Endothelial cell of umbilical vein (primary cell): Measurements from ENCODE around the gene PLS1. TPM values are rescaled to one million over a fixed set of nuclear protein-coding genes. Genes with fewer than 3 reads are reported as not detected.

Experiments
- BruUV-seq: library from RNA; stranded (reverse); fragments of 400-500 nt; replicated peaks from 2 replicates; lab custom pipeline; 2021; lab: Mats Ljungman, UMichigan
- CTCF ChIA-PET: fragments of 300-600, 350-600 bp; sonication (Branson Sonifier 250); formaldehyde crosslinking; loops from one replicate; lab custom pipeline; 2021; ENCODE audit warnings: antibody characterized with exemption, inconsistent platforms; lab: Charles Lee
- POLR2A ChIA-PET: fragments of 300-600, 350-600 bp; sonication (Branson Sonifier 250); formaldehyde crosslinking; loops from one replicate; lab custom pipeline; 2021; ENCODE audit warnings: antibody characterized with exemption, inconsistent platforms; lab: Charles Lee
- DNase-seq: peaks from one replicate; pipeline ENCODE4 v3.0.0-alpha.2; 2011; ENCODE audit warnings: low read depth, low spot score
- FAIRE-seq: peaks from 2 replicates; lab custom pipeline; 2011; peaks lifted over from hg19 to GRCh38; lab: Jason Lieb, UNC
- H2AFZ ChIP-seq: 2 replicates; pipeline ENCODE4 v1.6.0; 2012; ENCODE audit warnings: low read depth, low read length, control low read depth, inconsistent platforms
- H3K27ac ChIP-seq: 2 replicates; pipeline ENCODE4 v1.5.1; 2011; ENCODE audit warnings: low read depth, mild to moderate bottlenecking, control low read depth, low read length, moderate library complexity; ENCODE audit not compliant: insufficient read depth
- H3K27me3 ChIP-seq, 2 experiments: 2 replicates each; pipeline versions ENCODE4 v1.6.0 to v1.6.1; 2011; ENCODE audit warnings: low read length in 2 of 2, mixed read lengths in 1 of 2; ENCODE audit not compliant: control insufficient read depth in 2 of 2, insufficient read depth in 2 of 2
- H3K36me3 ChIP-seq, 2 experiments: 2 replicates in 1 of 2; 3 replicates in 1 of 2; pipeline ENCODE4 v1.5.1; 2011; ENCODE audit warnings: low read length in 2 of 2, mild to moderate bottlenecking in 1 of 2, moderate library complexity in 1 of 2; ENCODE audit not compliant: control insufficient read depth in 2 of 2, insufficient read depth in 2 of 2; ENCODE audit errors: extremely low read depth in 1 of 2
- H3K4me1 ChIP-seq: 3 replicates; pipeline ENCODE4 v1.5.1; 2011; ENCODE audit warnings: mild to moderate bottlenecking, low read length; ENCODE audit not compliant: control insufficient read depth, insufficient read depth; ENCODE audit errors: extremely low read depth
- H3K4me2 ChIP-seq: 2 replicates; pipeline ENCODE4 v1.6.1; 2011; ENCODE audit warnings: low read length, control low read depth, mixed read lengths; ENCODE audit not compliant: insufficient read depth
- H3K4me3 ChIP-seq, 3 experiments: fragments of 200-600 bp in 1 of 3; sonication (generic), shearing (Covaris generic) in 1 of 3; replicated peaks in 1 of 3; 2 replicates each; pipeline ENCODE4 v1.5.1; 2011 to 2016; ENCODE audit warnings: control low read depth in 3 of 3, low read length in 3 of 3, mild to moderate bottlenecking in 2 of 3, inconsistent platforms in 1 of 3, low read depth in 1 of 3, moderate library complexity in 1 of 3; ENCODE audit not compliant: insufficient read depth in 1 of 3
- H3K79me2 ChIP-seq: 2 replicates; pipeline ENCODE4 v1.6.0; 2012; ENCODE audit warnings: low read length, inconsistent platforms; ENCODE audit not compliant: control insufficient read depth, insufficient read depth
- H3K9ac ChIP-seq: replicated peaks from 2 replicates; pipeline ENCODE3; 2011; ENCODE audit warnings: low read length, control low read depth; ENCODE audit not compliant: insufficient read depth; ENCODE audit errors: extremely low read depth
- H3K9me1 ChIP-seq: replicated peaks from 3 replicates; pipeline ENCODE4 v1.6.0; 2011; ENCODE audit warnings: mild to moderate bottlenecking, low read length; ENCODE audit not compliant: control insufficient read depth, insufficient read depth; ENCODE audit errors: extremely low read depth
- H3K9me3 ChIP-seq: replicated peaks from 2 replicates; pipeline ENCODE4 v1.5.1; 2012; ENCODE audit warnings: low read length, inconsistent platforms; ENCODE audit not compliant: control insufficient read depth, insufficient read depth
- H4K20me1 ChIP-seq: replicated peaks from 2 replicates; pipeline ENCODE3; 2011; ENCODE audit warnings: mild to moderate bottlenecking, low read length; ENCODE audit not compliant: control insufficient read depth, insufficient read depth; ENCODE audit errors: extremely low read depth
- CTCF ChIP-seq, 2 donors: IDR thresholded peaks; 1 replicate in 1 of 2; 2 replicates in 1 of 2; pipeline ENCODE4 v1.5.1; 2011; ENCODE audit warnings: low read length in 2 of 2, mild to moderate bottlenecking in 2 of 2, moderate library complexity in 2 of 2, control low read depth in 1 of 2, inconsistent platforms in 1 of 2, low read depth in 1 of 2; ENCODE audit not compliant: insufficient read depth in 1 of 2; ENCODE audit errors: extremely low read depth in 1 of 2
- EZH2 ChIP-seq: IDR thresholded peaks from 2 replicates; pipeline ENCODE4 v1.6.1; 2012; ENCODE audit warnings: borderline replicate concordance, low read depth, mild to moderate bottlenecking, moderate library complexity, low read length, inconsistent platforms; ENCODE audit not compliant: severe bottlenecking
- FOS ChIP-seq: IDR thresholded peaks from 2 replicates; pipeline ENCODE4 v1.6.1; 2011; ENCODE audit warnings: mild to moderate bottlenecking, low read length, moderate library complexity, borderline replicate concordance; ENCODE audit not compliant: insufficient read depth
- GATA2 ChIP-seq: IDR thresholded peaks from 2 replicates; pipeline ENCODE4 v1.7.0; 2011; ENCODE audit warnings: low read depth, mild to moderate bottlenecking, moderate library complexity, mixed read lengths, low read length; ENCODE audit not compliant: insufficient read length, insufficient read depth
- JUN ChIP-seq: IDR thresholded peaks from 2 replicates; pipeline ENCODE4 v1.6.1; 2011; ENCODE audit warnings: borderline replicate concordance, low read depth; ENCODE audit not compliant: insufficient read length, insufficient read depth
- MAX ChIP-seq: IDR thresholded peaks from 2 replicates; pipeline ENCODE4 v1.6.1; 2011; ENCODE audit not compliant: insufficient read depth, insufficient read length
- MYC ChIP-seq: IDR thresholded peaks from one replicate; pipeline ENCODE4 v1.6.1; 2011; ENCODE audit warnings: mild to moderate bottlenecking, low read depth, low read length
- POLR2A ChIP-seq: IDR thresholded peaks from 2 replicates; pipeline ENCODE4 v1.6.1; 2012; ENCODE audit warnings: low read depth, mild to moderate bottlenecking, control low read depth, low read length
- POLR2AphosphoS5 ChIP-seq: IDR thresholded peaks from 2 replicates; pipeline ENCODE4 v1.6.1; 2012; ENCODE audit warnings: low read depth, mild to moderate bottlenecking, control low read depth, low read length, moderate library complexity; ENCODE audit not compliant: insufficient read depth
- dilution Hi-C: fragments of 300-500 bp; cut with MboI; formaldehyde crosslinking; loops from one replicate; pipeline ENCODE4 v1.15.0; 2019; ENCODE audit warnings: low sequenced_read_pairs; ENCODE audit not compliant: extremely low pct_ligation_motif_present
- intact Hi-C: fragments of 100-400 bp; cut with micrococcal nuclease; formaldehyde crosslinking; loops from one replicate; pipeline ENCODE4 v1.10.0; 2022
- polyA plus RNA-seq, 4 experiments: library from polyadenylated mRNA; depleted of rRNA in 3 of 4; stranded (reverse) in 3 of 4; unstranded in 1 of 4; fragments of >200 nt; gene quantifications; 2 replicates each; pipeline versions ENCODE4 v1.2.1 to v1.2.3, GENCODE V29; 2011 to 2012; ENCODE audit warnings: missing spikeins in 1 of 4
- total RNA-seq: library from RNA; stranded (reverse); gene quantifications from 2 replicates; pipeline ENCODE4 v1.2.3, GENCODE V29; 2021

PLS1 gene
- total and polyA plus RNA-seq, 2 donors (not counting 3 experiments of a cell fraction or from before 2014, with no cell fraction given): 0.59 to 1.3 TPM

- H3K27me3 ChIP-seq: no peaks in the 10 kb centered on the region
- DNase-seq (no peak), FAIRE-seq (no peak)
- BruUV-seq: no TSS peak
- H3K79me2 ChIP-seq: no peaks in the 10 kb centered on the region
- H3K9ac ChIP-seq: no peak overlapping the region
- H3K9me1 ChIP-seq: no peaks in the 10 kb centered on the region
- ChIA-PET POLR2A (no interaction called here), CTCF (no interaction called here)
- dilution Hi-C loops (no loop called here), intact Hi-C loops (no loop called here)
- no peak overlapping the region for H2AFZ ChIP-seq
- no peaks in the 10 kb centered on the region for H4K20me1 ChIP-seq
- no peak overlapping the region for H3K27ac ChIP-seq
- no peak overlapping the region for H3K4me3 ChIP-seq
- H3K4me2 ChIP-seq: no peak overlapping the region
- H3K9me3 ChIP-seq: no peaks in the 10 kb centered on the region
- H3K36me3 ChIP-seq: no peaks in the 10 kb centered on the region
- no peaks in the 10 kb centered on the region for H3K4me1 ChIP-seq
- no peak for TF ChIP-seq EZH2
- TF ChIP-seq GATA2: no peak
- TF ChIP-seq FOS: no peak
- no peak for TF ChIP-seq MYC
- no peak for TF ChIP-seq JUN
- no peak for TF ChIP-seq POLR2A
- TF ChIP-seq MAX: no peak
- no peak for TF ChIP-seq CTCF (IDR thresholded peaks at IDR 0.05; ENCODE audit: extremely low read depth in 1 of 2, insufficient read depth in 1 of 2, low read depth in 1 of 2, low read length in 2 of 2)
- no peak for TF ChIP-seq POLR2AphosphoS5
Observed at GRCh38 chr3:142633073-142633472, 36.9 kb downstream of the PLS1 start.
